ENCODE measurements around the gene ABI2. TPM values are rescaled to one million over a fixed set of nuclear protein-coding genes. Genes with fewer than 3 reads are reported as not detected.

ABI2 gene
- total and polyA plus RNA-seq, 11 donors = 17.4 to 78.8 (median 49.4) TPM

DNA sequence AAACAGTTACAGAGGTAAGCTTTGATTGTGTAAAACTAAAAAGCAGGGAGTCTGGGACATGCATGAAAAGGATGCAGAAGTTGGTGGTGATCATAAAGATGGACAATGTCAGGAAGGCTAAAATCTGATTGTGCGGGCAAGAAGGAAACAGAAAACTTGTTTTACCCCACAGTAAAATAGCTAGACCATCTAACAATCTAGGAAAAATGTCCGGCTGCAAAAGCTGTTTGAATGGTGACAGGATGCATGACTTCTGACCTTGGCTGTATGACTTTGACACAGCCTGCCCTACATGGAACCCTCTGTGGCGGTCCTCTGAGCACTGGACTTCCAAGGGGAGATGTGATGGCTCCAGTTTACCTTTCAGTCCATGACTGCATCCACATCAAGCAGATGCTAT is 113.3 kb downstream of the ABI2 start:
- Histone ChIP-seq H3K27ac (no peak overlapping the region), H3K4me3 (no peak overlapping the region), H3K4me1 (peaks cover 0 to 27% (median 11%) of the 10 kb centered on the region in 12 donors), H3K36me3 (peaks cover 0 to 88% (median 56%) of the 10 kb centered on the region in 9 donors), H3K9me3 (no peaks in the 10 kb centered on the region), H3K27me3 (no peaks in the 10 kb centered on the region)
- intact Hi-C loops (cut with DNase I) = loop anchor here in 2 of 10 donors (10.0 kb wide), 2 partner anchors 117 to 207 kb away; partner anchors contain the start of genes ABI2 (in 1 of the 2) and CYP20A1 (in 1 of the 2)
- WGBS, 4 donors = 64 to 73% (median 65%) methylated on average over 3 of the region's 3 CpGs
- ATAC-seq (no peak), DNase-seq (no peak)
- TF ChIP-seq POLR2A (IDR thresholded peaks at IDR 0.05) = no peak
- TF ChIP-seq, protein P1, sequence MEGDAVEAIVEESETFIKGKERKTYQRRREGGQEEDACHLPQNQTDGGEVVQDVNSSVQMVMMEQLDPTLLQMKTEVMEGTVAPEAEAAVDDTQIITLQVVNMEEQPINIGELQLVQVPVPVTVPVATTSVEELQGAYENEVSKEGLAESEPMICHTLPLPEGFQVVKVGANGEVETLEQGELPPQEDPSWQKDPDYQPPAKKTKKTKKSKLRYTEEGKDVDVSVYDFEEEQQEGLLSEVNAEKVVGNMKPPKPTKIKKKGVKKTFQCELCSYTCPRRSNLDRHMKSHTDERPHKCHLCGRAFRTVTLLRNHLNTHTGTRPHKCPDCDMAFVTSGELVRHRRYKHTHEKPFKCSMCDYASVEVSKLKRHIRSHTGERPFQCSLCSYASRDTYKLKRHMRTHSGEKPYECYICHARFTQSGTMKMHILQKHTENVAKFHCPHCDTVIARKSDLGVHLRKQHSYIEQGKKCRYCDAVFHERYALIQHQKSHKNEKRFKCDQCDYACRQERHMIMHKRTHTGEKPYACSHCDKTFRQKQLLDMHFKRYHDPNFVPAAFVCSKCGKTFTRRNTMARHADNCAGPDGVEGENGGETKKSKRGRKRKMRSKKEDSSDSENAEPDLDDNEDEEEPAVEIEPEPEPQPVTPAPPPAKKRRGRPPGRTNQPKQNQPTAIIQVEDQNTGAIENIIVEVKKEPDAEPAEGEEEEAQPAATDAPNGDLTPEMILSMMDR (IDR thresholded peaks at IDR 0.05) = no peak

DNA sequence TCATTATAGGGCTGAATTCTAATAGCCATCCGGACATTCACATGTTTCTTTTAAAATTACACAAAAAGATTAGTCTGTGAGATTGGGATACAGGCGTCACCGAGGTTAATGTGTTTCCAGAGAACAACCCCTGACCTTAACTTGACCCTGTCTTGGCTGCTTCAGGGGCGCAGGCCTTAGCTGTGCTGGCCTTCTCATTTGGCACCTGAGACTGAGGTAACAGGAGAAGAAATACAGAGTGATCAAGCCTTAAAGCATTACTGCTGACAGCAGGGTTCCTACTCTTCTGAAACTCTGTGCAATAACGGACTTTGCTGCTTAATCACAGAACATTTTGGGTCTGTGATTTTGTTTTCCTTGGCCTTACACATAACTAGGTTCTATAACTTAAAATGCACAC is 114.3 kb downstream of the ABI2 start:
- 54 to 60% (median 57%) methylated on average over 5 of the region's 5 CpGs for WGBS, 4 donors
- intact Hi-C loops (cut with DNase I) = loop anchor here in 2 of 10 donors (10.0 kb wide), 2 partner anchors 118 to 208 kb away; partner anchors contain the start of genes ABI2 (in 1 of the 2) and CYP20A1 (in 1 of the 2)
- no peak for TF ChIP-seq POLR2A (IDR thresholded peaks at IDR 0.05)
- TF ChIP-seq, protein P1 (IDR thresholded peaks at IDR 0.05) = no peak
- Histone ChIP-seq H3K36me3 (peaks cover 0 to 88% (median 62%) of the 10 kb centered on the region in 9 donors), H3K27me3 (no peaks in the 10 kb centered on the region), H3K27ac (no peak overlapping the region), H3K9me3 (no peaks in the 10 kb centered on the region), H3K4me1 (peaks cover 0 to 27% (median 9%) of the 10 kb centered on the region in 12 donors), H3K4me3 (no peak overlapping the region)
- no peak for DNase-seq
- ATAC-seq = no peak

DNA sequence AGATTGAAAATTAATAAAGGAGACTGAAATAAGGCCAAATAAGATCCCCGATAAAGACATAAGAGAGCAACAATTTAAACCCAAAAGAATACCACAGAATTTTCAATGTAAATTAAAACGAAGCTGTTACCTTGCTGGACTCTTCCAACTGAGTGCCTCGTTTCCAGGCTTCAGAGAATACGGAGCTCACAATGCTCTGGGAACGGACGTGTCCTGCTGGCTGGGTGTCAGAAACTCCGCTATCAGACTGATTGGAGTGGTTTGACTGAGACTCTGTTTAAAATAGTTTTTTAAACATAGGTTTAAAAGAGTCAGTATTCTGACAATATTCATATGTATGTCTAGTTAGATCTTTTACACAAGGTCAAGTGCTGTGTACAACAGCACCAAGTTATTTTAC is 116.5 kb downstream of the ABI2 start:
- no peak for TF ChIP-seq POLR2A (IDR thresholded peaks at IDR 0.05)
- TF ChIP-seq, protein P1 (IDR thresholded peaks at IDR 0.05) = no peak
- Histone ChIP-seq H3K36me3 (peaks cover 0 to 88% (median 66%) of the 10 kb centered on the region in 9 donors), H3K27me3 (no peaks in the 10 kb centered on the region), H3K4me1 (peaks cover 0 to 27% (median 8%) of the 10 kb centered on the region in 12 donors), H3K27ac (no peak overlapping the region), H3K4me3 (no peak overlapping the region), H3K9me3 (no peaks in the 10 kb centered on the region)
- DNase-seq (peak in 3 of 5 donors; percentile 42 to 50 (median 46)), ATAC-seq (peak; percentile 62 to 77 (median 76))
- 34 to 41% (median 36%) methylated on average over 7 of the region's 7 CpGs for WGBS, 4 donors
- intact Hi-C loops (cut with DNase I) = loop anchor here in 2 of 10 donors (10.0 kb wide), 2 partner anchors 120 to 210 kb away; partner anchors contain the start of genes ABI2 (in 1 of the 2) and CYP20A1 (in 1 of the 2)

DNA sequence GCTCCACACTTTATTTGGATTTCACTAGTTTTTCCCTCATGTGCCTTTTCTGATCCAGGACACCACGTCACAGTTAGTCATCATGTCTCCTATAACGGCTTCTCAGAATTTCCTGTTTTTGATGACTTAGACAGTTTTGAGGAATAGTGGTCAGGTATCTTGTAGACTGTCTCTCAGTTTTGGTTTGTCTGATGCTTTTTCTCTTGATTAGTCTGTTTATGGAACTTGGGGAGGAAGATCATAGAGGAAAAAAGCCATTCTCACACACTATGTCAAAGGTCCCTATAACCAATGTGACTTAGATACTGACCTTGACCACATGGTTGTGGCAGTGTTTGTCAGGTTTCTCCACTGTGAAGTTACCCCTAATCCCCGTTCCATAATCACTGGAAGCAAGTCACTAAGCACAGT is 117.9 kb downstream of the ABI2 start:
- intact Hi-C loops (cut with DNase I) = loop anchor here in 2 of 10 donors (10.0 kb wide), 2 partner anchors 121 to 211 kb away; partner anchors contain the start of genes ABI2 (in 1 of the 2) and CYP20A1 (in 1 of the 2)
- Histone ChIP-seq H3K4me1 (peaks cover 0 to 27% (median 8%) of the 10 kb centered on the region in 12 donors), H3K27ac (no peak overlapping the region), H3K9me3 (no peaks in the 10 kb centered on the region), H3K4me3 (no peak overlapping the region), H3K27me3 (no peaks in the 10 kb centered on the region), H3K36me3 (peaks cover 0 to 98% (median 75%) of the 10 kb centered on the region in 9 donors)
- TF ChIP-seq POLR2A (IDR thresholded peaks at IDR 0.05) = no peak
- TF ChIP-seq, protein P1 (IDR thresholded peaks at IDR 0.05) = no peak
- ATAC-seq (no peak), DNase-seq (no peak)
- 80 to 84% (median 82%) methylated on average over 3 of the region's 3 CpGs for WGBS, 4 donors
